NCI-H2227 (cell line): ENCODE data around the gene ELMO1.
A peak's percentile ranks its signal among the peaks of the same experiment; 100 is the strongest.
"Not testable (repeated sequence)": the region's sequence is repeated elsewhere in the genome, so short reads cannot be mapped to it uniquely, and the experiment has no call there.

Source experiments
- DNase-seq: peaks from one replicate; lab custom pipeline; 2025; ENCODE audit not compliant: unreplicated experiment; lab: John Stamatoyannopoulos, UW

The ELMO1 gene

GRCh38 chr7:37149051-37149772 lies 299.5 kb downstream of the ELMO1 start:
- DNase-seq: no peak

DNA sequence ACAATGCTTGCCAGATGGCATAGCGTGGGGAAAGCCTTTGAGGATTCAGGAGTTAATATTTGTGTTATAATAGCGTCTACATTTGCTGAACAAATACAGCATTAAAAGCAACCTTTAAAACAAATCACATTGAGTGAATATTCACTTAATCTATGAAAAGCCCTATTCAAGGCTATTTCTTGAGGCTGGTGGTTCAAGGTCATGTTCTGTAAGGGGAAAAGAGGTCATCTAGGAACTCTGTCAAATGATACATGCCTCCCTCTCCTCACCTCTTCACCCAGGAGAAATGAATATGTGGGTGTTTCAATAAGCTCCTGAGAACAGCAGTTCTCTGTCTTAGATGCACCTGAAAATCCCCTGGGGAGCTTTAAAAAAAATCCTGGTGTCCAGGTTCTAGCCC lies 303.0 kb downstream of the ELMO1 start:
- no peak for DNase-seq

GRCh38 chr7:37144423-37144822 lies 304.2 kb downstream of the ELMO1 start:
- no peak for DNase-seq

GRCh38 chr7:37142958-37143357 lies 305.7 kb downstream of the ELMO1 start:
- DNase-seq: no peak

- DNase-seq: no peak
Measured at GRCh38 chr7:37141742-37142141, 306.9 kb downstream of the ELMO1 start.

- not testable (repeated sequence) for DNase-seq
Measured at GRCh38 chr7:37133902-37134301, 314.8 kb downstream of the ELMO1 start.

DNA sequence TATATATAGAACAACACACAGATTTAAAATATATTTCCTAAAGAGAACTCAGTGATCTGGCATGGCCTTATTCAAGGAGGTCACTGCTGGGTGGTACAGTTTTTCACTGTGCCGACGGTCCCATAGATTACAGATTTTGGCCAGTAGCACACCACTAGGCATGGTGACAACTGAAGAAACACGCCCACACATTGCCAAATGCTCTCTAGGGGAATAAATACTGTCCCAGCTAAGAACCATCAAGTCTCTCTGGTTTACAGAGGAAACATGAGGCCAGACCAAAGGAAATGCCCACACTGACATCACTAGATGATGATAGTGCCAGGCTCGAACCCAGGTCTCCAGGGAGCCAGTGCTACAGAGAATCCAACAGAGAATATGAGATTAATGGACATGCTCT lies 316.8 kb downstream of the ELMO1 start:
- no peak for DNase-seq

- no peak for DNase-seq
Measured at GRCh38 chr7:37129035-37129425, 319.6 kb downstream of the ELMO1 start.

GRCh38 chr7:37128327-37129034 lies 320.2 kb downstream of the ELMO1 start:
- DNase-seq: no peak

DNA sequence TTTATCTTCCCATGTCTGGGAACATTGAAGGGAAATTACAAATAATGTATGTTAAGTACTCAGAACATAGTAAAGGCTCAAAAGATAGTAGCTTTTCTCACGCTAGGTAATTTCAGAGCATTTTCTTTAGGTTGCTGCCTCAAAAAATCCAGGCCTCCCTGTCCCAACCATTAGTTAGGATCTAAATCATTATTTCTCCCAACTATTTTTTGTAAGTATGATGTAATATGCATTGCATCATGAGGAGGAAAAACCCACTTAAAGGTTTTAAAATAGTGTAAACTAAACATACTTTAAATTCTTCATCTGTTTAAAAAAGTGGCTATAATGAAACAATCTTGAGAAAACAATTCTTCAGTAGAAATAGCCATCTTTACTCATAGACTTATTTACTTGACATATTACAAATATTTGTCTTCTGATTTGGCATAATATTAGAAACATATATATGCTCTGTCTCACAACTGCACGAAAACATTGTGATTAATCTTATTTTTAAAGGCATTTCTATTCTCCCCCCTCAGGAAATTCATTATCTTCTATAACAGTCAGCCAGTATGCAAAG lies 329.3 kb downstream of the ELMO1 start:
- no peak for DNase-seq

DNA sequence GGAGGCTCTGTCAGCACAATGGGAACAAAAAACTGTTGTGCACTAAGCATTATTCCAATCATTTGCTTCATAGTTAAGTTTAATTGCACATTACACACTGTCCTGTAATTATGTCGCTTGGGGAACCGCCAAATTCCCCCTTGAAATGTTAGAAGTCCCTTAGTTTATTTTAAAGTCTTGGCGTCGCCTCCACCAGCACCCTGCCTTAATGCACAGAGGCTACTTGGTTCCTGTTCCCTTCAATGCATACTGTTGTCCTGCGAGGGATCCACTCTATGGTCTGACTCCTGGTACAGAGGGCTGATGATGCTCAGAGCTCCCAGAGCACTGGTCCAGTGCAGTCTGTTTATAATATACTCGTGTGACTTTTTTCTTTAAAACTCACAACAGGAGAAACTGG lies 330.7 kb downstream of the ELMO1 start:
- peak; percentile 10 for DNase-seq

- peak; percentile 18 for DNase-seq
Measured at GRCh38 chr7:37117292-37117691, 331.4 kb downstream of the ELMO1 start.

GRCh38 chr7:37116093-37116701 lies 332.5 kb downstream of the ELMO1 start:
- DNase-seq: no peak

DNA sequence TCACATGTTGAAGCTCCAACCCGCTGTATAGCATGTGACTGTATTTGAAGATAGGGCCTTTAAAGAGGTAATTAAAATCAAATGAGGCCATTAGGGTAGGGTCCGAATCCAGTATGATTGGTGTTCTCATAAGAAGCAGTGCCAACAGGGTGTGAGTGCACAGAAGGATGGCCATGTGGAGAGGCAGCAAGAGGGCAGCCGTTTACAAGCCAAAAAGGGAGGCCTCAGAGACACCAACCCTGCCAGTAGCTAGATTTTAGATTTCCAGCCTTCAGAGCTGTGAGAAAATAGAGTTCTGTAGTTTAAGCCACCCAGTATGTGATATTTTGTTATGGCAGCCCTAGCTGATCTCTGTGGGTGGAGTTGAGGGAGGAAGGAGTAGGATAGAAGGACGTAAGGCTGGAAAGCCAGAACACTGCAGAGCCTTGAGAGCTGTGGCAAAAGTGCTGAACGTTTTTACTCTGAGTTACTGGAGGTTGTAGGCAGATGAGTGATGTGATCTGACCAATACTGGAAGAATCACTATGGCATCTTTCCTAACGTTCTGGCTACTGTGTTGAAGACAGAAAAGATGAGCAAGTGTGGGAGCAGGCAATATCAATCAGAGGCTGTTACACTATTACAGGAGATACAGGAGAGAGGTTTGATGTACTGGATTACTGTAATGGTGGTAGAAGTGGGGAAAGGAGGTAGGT lies 334.9 kb downstream of the ELMO1 start:
- no peak for DNase-seq

DNA sequence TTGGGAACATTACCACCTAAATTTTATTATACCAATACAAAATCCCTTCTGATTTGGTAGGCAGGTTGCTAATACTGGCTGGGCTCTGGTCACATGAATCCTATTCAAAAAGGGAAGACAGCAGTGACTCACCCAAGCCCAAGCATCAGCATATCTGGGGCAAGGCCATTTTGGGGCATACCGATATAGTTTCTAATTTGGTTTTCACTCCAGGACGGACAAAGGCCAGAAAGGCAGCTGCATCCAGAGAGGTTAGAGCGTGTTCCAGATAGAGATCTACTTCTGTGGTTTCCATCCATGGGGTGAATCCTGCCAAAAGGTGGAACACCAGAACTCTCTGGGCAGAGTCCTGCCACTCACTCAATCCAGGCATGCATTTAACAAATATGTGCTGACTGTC lies 335.8 kb downstream of the ELMO1 start:
- DNase-seq: no peak

GRCh38 chr7:37112218-37112617 lies 336.4 kb downstream of the ELMO1 start:
- DNase-seq: no peak

DNA sequence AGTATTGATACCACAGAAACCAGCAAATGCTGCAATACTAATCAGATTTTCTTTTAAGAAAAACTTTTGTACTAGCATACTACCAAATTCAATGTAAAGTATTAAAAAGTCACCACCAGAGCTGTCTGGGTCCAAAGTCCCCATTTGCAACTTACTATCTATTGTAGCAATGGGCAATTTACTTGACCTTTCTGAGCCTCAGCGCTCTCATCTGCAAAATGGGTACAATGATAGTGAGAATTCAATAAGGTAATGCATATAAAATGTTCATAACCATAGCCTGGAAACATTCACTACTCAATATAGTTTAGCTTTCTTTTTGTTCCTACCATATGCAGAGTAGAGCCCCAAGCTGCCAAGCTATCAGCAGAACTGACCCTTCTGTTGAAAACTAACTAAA lies 337.2 kb downstream of the ELMO1 start:
- DNase-seq: no peak

GRCh38 chr7:37110660-37111424 lies 337.8 kb downstream of the ELMO1 start:
- no peak for DNase-seq

DNA sequence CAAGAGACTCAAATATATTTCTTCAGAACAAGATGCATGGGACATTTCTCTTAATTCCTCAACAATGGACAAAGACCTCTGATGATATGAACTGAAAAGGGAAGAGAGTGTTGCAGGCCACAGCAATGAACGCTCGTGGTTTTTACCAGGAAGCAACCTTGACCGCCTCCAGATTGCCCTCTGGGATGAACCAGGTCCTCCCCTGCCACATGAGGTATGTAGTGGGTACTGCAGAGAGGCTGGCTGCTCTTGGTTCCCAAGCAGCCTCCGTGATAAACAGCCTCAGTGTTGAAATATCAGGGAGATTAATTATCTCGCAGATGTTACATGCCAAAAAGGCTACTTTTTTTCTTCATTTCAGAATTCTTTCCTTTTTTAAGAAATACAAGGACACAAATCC lies 338.8 kb downstream of the ELMO1 start:
- DNase-seq: no peak

GRCh38 chr7:37109016-37109683 lies 339.5 kb downstream of the ELMO1 start:
- DNase-seq: no peak
